WERI-Rb-1 (cell line): ENCODE data around the gene PLIN3.

ENCODE experiments used
- DNase-seq: peaks from one replicate; pipeline ENCODE4 v3.0.0-alpha.2; 2020
- H3K27ac ChIP-seq: fragments of 250-450 bp; sonication (Bioruptor Pico); 2 replicates; pipeline ENCODE4 v1.5.1; 2020; ENCODE audit warnings: mild to moderate bottlenecking, moderate library complexity
- H3K27me3 ChIP-seq: fragments of 250-450 bp; sonication (Bioruptor Pico); 2 replicates; pipeline ENCODE4 v1.5.1; 2021; ENCODE audit warnings: mild to moderate bottlenecking, low read depth, moderate library complexity; ENCODE audit not compliant: insufficient read depth, severe bottlenecking
- H3K36me3 ChIP-seq: fragments of 250-450 bp; sonication (Bioruptor Pico); 2 replicates; pipeline ENCODE4 v1.5.1; 2020; ENCODE audit warnings: mild to moderate bottlenecking, moderate library complexity
- H3K4me3 ChIP-seq: 2 replicates; pipeline ENCODE4 v1.5.1; 2011; ENCODE audit warnings: low read depth, mild to moderate bottlenecking, control low read depth, low read length
- H3K9me3 ChIP-seq: fragments of 250-450 bp; sonication (Bioruptor Pico); 2 replicates; pipeline ENCODE4 v1.5.1; 2021; ENCODE audit warnings: mild to moderate bottlenecking, moderate library complexity; ENCODE audit not compliant: severe bottlenecking
- CTCF ChIP-seq: IDR thresholded peaks from 2 replicates; pipeline ENCODE4 v1.5.1; 2011; ENCODE audit warnings: low read depth, mild to moderate bottlenecking, control low read depth, inconsistent platforms, low read length

The PLIN3 gene

DNA sequence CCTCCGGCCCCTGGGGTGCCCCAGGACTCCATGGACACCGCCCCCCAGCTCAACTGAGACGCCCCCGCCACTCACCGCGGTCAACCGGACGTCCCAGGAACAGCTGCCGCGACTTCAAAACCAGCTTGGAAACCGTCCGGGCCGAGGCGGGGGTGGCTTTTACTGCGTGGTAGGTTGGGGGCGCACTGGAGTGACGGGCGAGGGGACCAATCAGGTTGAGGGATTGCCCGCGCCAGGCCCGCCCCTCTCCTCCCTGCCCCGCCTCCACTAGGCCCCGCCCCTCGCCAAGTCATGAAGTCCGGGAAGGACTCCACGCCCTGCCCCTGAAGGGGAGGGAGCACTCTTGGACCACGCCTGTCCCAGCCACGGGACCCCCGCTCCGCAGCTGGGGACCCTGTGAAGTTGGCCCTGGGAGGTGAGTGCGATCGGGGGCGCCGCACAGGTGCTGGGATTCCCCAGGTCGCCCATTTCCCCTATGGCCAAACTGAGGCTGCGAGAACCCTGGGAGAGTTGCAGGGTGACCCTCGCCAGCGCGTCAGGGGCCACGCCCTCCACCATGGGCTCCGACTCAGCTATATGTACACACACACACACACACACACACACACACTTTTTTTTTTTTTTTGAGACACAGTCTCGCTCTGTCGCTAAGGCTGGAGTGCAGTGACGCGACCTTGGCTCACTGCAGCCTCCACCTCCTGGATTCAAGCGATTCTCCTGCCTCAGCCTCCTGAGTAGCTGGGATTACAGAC, at the start of gene PLIN3:
TSS of gene PLIN3 (minus strand) at position 134 of the 752 bp plus-strand sequence. CDS start 6,273 bp downstream, outside the sequence.
- peak; percentile 89 for DNase-seq
- Histone ChIP-seq H3K27ac (peak within 1 kb of the TSS; percentile 33; the same call in 1 of the 2 replicates), H3K36me3 (no peaks in the 10 kb centered on the region)

GRCh38 chr19:4916292-4917082, 49.0 kb upstream of the PLIN3 start:
- DNase-seq, result no peak
- no peak overlapping the region for H3K27ac ChIP-seq
- no peak overlapping the region for H3K4me3 ChIP-seq
- no peaks in the 10 kb centered on the region for H3K27me3 ChIP-seq
- peaks cover 95% of the 10 kb centered on the region for H3K36me3 ChIP-seq
- TF ChIP-seq CTCF, result no peak
- H3K9me3 ChIP-seq, result no peaks in the 10 kb centered on the region

More for the DNA sequence above, at the start of gene PLIN3:
- H3K27me3 ChIP-seq, result no peaks in the 10 kb centered on the region
- no peaks in the 10 kb centered on the region for H3K9me3 ChIP-seq
- TF ChIP-seq CTCF, result no peak
- H3K4me3 ChIP-seq, result peak within 1 kb of the TSS; percentile 71

GRCh38 chr19:4914736-4915501, 47.5 kb upstream of the PLIN3 start:
- no peak for TF ChIP-seq CTCF
- DNase-seq, result no peak
- Histone ChIP-seq H3K27me3 (no peaks in the 10 kb centered on the region), H3K9me3 (no peaks in the 10 kb centered on the region), H3K36me3 (peaks cover 92% of the 10 kb centered on the region), H3K27ac (no peak overlapping the region), H3K4me3 (no peak overlapping the region)

GRCh38 chr19:4913996-4914735, 46.7 kb upstream of the PLIN3 start:
- peaks cover 88% of the 10 kb centered on the region for H3K36me3 ChIP-seq
- TF ChIP-seq CTCF, result no peak
- no peak for DNase-seq

More at GRCh38 chr19:4913996-4914735, 46.7 kb upstream of the PLIN3 start:
- no peak overlapping the region for H3K4me3 ChIP-seq
- H3K27ac ChIP-seq, result no peak overlapping the region
- no peaks in the 10 kb centered on the region for H3K9me3 ChIP-seq
- H3K27me3 ChIP-seq, result no peaks in the 10 kb centered on the region
